HG03097 (cell line): ENCODE results near the gene CA12.
"Not testable (repeated sequence)": the region's sequence is repeated elsewhere in the genome, so short reads cannot be mapped to it uniquely, and the experiment has no call there.

Experiments used
- ATAC-seq: cut with Tn5 transposase; IDR thresholded peaks from one replicate; pipeline ENCODE4 v1.9.1; 2021; ENCODE audit not compliant: unreplicated experiment, low FRiP score

Gene CA12

DNA sequence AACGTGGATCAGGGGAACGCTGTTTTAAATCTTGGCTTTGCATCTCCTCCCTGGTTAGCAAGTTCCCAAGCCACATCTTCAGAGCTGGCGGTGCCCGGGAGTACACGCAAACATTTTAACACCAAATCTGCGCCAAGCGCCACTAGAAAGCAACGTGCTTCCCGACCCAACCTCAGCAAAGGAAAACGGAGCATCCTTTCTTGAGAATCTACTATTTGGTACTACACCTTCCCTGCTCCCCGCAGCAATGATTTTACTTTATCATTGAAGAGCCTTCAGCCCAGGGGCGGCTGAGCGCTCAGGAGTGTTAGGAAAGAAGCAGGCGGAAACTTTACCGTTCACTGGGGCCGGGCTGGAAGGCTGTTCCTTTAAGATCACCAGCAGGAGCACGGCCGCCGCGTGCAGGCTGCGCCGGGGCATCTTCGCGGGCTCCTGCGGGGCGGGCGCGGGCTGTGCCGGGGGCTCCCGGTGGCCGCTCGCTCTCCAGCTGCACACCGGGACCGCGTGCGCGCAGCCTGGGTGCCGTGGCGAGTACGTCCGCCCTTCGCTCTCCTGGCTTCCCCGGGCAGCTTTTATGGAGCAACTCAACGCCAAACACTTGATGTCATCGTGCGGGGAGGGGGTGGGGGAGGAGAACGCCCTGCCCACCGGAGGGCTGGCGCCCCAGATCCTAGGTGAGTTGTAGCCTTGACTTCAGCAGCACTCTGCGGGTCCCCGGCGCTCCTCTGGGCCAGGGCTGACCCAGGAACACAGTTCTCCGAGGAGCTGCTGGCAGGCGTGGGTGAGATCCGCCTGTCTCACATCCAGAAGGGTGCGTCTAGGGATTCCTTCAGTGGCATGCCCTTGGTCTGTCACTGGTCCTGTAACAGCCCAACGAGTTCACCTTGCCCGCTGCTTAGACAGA, at the start of gene CA12:
Gene CA12 (minus strand): TSS at position 546 of the 904 bp plus-strand sequence. CDS start 126 bp downstream, at position 420.
- no peak for ATAC-seq

DNA sequence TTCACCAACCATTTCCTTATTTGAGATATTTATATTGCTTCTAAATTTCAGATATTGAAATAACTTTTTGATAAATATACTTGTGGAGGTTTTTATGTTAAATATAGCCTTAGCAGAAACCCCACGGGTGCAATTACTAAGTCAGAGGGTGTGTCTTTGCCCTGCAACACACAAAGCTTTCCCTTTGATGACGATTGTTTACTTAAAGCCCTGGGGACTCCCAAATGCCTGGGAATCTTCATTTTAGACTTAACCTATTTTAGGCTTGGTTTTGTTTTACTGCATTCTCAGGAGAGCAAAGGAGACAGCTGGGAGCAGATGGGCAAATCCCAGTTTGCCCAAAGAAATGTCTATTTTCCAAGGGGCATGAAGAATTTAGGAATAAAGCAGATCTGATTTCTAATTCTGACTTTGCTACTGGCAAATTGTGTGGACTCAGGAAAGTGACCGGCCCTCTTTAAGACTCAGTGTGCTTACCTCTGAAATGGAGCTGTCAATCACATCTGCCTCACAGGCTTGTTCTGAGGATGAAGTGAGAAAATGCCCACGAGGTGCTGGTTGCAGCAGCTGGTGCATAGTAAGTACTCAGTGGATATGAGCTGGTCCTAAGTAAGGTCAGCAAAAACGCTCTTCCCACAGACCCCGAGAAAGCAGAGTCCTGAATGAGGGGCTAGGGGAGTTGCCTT, 49.3 kb upstream of the CA12 start:
- ATAC-seq = no peak

DNA sequence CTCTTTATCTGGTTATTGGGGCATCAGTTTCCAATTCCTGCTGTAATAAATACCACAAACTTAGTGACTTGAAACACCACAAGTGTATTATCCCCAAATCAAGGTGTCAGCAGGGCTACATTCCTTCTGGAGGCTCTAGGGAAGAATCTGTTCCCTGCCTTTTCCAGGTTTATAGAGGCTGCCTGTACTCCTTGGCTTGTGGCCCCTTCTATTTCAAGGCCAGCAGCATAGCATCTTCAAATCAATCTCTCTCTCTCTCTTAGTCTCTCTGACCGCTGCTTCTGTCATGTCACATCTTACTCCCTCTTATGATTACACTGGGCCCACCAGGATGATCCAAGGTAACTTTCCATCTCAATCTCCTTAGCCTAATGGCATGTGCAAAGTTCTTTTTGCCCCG, 44.9 kb upstream of the CA12 start:
- no peak for ATAC-seq

DNA sequence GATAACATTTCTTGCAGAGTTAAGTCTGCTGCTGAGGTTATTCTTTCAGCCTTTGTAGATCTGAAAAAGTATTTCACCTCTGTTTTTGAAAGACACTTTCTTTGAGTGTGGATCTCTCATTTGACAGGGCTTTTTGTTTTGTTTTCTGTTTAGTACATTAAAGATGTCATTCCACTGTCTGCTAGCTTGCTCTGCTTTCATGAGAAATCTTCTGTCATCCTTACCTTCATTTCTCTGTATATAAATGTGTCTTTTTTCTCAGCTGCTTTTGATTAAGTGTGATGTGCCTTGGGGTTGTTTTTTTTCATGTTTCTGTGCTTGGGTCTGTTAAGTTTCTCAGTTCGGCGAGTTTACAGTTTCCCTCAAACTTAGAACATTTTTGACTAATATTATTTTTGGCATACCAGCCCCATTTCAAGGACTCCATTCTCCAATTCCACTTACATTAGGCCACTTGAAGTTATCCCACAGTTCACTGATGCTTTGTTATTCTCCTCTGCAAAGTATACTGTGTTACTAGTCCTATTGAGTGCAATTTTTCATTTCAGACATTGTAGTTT, 43.9 kb upstream of the CA12 start:
- ATAC-seq = no peak

DNA sequence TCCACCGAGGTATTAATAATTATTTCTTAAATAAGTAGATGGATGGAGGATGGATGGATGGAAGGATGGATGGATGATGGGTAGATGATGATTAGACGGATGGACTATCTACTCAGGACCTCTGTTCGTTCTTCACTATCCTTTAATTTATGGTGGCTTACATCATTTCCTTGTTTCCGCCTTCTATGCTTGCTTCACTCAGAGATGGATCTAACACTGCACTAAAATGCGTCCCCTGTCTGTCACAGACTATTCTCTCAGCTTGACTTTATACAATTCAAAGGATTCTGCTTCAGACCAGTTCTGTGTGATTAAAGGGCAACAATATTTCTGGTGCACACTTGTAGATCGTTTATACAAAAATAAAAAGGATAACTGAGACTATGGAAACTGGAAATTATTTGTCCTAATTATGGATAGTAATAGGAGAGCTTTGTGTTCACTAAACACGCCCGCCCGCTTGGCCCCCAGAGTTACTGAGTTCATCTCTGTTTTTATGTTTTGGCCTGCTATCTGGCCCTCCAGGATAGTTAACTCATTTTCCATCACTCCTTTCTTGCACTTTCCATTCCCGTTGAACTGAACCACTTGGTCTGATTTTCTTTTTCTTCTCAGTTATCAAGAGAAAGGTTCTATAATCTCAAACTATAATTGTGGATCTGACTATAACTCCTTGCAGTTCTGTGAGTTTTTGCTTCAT, 41.4 kb upstream of the CA12 start:
- no peak for ATAC-seq

DNA sequence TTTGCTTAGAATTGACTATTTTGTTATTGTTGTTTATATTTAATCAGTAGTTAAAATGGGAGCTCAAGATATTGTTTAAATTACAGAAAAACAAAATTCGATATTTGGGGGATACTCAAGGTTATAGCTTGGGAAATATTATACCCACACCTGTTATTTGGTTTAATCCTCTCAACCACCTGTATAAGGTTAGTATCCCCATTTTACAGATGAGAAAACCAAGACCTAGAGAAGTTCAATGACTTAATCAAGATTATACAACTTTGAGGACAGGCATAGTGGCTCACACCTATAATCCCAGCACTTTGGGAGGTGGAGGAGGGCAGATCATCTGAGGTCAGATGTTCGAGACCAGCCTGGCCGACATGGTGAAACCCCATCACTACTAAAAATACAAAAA, 39.8 kb upstream of the CA12 start:
- ATAC-seq = no peak

DNA sequence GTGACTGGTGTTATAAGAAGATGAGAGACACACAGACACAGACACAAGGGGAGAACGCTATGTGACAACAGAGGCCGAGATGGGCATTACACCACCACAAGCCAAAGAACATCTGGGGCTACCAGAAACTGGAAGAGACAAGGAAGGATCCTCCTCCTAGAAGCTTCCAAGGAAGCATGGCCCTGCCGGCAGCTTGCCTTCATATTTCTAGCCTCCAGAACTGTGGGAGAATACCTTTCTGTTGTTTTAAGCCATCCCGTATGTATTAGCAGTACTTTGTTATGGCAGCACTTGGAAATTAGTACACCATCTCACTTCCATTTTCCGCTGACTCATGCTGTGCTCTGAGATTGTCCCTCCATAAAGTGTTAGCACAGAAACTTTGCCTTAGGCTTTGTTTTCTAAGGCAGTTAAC, 38.7 kb upstream of the CA12 start:
- no peak for ATAC-seq

DNA sequence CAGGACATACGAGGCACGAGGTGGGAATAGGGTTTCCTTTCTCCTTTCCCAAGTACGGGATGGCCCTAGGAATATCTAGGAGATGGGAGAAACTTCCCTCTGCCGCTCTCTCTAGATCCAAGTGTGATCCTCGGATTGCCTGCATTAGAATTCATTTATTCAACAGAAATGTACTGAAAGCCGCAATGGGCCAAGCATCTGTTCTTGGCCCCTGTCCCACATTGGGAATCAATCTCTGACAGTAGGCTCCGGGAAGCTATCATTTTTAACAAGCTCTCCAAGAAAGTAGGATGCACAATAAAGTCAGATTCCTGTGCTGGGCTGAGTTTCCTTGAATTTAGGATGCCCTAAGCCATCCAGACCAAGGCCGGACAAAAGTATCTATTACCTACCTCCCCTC, 37.2 kb upstream of the CA12 start:
- no peak for ATAC-seq

DNA sequence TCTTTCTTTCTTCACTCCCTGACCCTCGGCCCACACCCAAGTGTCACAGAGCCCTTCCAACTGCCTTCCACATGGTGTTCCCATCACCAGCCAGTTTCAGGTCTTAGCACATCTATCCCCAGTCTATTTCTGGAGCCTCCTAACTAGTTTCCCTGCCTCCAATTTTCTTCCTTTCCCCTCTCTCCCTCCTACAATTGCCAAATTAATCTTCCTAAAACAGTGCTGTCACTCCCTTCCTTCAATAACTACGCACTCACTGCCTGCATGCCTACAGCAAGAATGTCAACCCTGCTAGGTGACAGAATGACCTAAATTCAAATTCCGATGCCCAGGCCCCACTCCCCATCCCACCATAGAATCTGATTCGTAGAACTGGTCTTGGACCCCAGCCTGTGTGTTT, 36.1 kb upstream of the CA12 start:
- ATAC-seq = no peak

GRCh38 chr15:63417274-63417673, 35.6 kb upstream of the CA12 start:
- not testable (repeated sequence) for ATAC-seq

DNA sequence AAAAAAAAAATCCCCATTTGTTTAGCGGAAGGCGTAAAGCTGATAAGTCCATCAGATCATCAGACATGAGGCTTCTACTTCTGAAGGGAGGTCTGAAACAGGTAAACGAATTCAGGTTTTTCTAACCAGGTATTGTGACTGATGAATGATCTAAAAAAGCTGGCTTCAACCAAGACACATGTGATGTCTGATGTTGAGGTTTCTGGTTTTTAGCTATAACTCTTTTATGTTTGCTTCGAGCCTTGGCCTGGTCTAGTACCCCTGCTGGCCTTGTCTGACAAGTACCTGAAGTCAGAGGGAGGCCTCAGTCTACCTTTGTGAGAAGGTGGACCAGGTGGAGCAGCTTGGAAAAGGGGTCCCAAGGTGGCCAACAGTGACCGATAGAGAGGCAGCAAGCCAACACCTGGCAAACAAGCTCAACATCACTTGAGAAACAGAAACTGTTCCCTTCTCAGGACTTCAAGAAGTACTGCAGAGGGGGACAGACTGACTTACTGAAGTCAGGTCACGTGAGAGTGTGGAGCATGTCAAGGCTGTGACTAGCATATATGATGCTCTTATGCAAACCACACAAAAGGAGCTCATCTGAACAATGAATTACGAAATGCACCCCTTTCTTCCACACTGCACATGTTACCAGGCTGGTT, 33.0 kb upstream of the CA12 start:
- ATAC-seq = no peak

DNA sequence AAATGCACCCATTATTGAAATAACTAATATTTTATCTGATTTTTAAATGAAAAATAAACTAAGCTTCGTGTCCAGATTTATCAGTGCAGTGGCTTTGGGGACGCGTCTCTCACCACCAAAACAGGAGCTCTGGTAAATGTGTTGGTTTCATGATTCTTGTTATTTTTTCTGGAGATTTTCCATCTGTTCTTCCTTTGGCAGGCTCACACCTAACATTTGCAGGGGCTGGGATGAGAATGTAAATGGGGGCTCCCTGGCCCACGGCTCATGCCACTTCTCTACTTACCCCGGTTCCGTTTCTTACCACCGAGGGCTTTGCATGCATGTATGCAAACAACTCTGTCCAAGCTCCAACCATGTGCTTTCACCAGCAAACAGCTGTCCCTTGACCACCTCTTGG, 30.9 kb upstream of the CA12 start:
- ATAC-seq = no peak

DNA sequence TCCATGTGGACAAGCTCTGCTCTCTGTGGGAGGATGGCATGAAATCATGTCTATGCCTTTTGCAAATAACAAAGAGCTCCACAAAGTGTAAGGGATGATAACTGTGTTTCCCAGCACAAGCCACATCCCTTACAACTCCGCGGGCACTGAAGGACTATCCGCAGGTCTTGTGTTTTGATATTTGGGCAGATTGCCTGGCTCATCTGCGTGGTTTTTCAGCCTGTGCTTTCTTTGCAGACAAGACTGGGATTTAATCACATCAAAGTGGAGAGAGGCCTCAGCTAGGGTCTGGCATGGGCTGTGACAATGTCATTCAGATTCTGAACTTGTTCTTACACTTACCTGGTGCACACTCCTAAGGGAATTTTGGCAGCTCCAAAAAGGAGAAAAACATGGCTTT, 30.2 kb upstream of the CA12 start:
- no peak for ATAC-seq

DNA sequence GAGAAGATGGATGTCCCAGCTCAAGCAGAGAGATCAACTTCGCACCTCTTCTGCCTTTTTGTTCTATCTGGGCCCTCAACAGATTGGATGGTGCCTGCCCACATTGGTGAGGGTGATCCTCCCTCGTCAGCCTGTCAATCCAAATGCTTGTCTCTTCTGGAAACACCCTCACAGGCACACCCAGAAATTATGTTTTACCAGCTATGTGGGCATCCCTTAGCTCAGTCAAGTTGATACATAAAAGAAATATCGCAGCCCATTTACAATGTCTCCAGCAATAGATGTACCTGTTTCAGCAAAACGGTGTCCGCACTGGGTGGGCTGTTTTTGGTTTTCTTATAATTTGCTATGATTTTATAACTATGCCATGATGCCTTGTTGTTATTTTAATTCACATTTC, 27.5 kb upstream of the CA12 start:
- ATAC-seq = no peak

GRCh38 chr15:63408524-63408923, 26.9 kb upstream of the CA12 start:
- no peak for ATAC-seq

GRCh38 chr15:63407612-63408011, 26.0 kb upstream of the CA12 start:
- no peak for ATAC-seq

- no peak for ATAC-seq
These were observed 24.2 kb upstream of the CA12 start for GRCh38 chr15:63405683-63406390.

DNA sequence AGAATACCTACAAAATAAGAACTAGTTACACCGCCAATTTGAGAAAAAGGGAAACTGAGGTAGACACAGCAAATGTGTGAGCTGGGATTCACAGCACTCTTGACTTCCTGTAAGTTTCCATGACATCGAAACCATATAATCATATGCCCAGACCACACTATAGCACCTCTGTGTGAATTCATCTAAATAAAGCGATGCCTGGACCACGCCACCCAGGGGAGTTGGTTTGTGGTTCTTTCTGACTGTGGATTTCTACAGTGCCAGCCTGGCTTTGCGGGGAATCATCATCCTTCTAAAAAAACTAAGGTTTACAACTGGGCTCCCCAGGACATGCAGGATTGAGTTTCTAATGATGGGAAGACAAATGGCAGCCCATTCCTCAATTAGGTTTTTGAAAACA, 23.5 kb upstream of the CA12 start:
- ATAC-seq = no peak

DNA sequence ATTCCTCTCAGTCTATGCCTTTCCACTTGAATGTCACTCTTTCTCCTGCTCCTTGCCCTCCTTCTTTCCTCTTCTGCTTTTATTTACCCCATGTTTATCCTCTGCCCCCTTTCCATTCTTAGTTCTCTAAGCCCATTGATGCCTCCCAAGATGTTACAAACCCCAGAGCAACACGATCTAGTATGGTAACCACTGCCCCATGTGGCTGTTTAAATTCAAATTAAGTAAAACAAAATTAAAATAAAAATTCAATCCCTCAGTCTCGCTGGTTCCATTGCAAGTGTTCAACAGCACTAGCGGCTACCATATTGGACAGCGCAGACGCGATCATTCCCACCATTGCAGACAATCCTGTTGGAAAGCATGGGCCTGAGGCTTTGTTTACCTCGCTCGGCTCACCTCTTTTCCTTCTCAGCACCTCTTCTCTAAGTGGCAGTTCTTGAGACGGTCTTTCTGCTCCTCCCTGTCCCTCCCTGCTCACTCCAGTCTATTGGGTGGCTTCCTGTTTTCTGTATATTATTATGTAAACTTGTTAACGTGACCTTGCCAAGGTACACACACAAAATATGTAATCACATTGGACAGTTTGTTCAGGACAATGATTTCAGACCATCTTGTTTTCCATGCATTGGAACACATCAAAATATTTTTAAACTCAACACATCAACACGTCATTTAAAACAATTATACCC, 21.8 kb upstream of the CA12 start:
- no peak for ATAC-seq
